ENCODE data around the gene CD151.

The CD151 gene

GRCh38 chr11:815675-816432 lies 16.9 kb upstream of the CD151 start:
- DNase-seq (ENCODE audit: low read depth), result no peak

DNA sequence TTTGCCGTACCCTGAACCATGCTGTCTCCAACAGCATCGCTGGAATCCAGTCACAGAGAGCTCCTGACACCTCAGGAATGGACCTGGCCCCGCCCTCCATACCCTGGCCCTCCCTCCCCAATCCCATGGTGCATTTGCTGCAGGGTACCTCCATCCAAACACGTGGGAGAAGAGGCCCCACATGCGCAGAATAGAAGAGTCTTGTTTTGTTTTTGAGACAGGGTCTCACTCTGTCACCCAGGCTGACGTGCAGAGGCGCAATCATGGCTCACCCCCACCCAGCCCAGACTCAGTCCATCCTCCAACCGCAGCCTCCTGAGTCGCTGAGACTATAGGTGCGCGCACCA lies 16.3 kb upstream of the CD151 start:
- no peak for DNase-seq (ENCODE audit: low read depth)

DNA sequence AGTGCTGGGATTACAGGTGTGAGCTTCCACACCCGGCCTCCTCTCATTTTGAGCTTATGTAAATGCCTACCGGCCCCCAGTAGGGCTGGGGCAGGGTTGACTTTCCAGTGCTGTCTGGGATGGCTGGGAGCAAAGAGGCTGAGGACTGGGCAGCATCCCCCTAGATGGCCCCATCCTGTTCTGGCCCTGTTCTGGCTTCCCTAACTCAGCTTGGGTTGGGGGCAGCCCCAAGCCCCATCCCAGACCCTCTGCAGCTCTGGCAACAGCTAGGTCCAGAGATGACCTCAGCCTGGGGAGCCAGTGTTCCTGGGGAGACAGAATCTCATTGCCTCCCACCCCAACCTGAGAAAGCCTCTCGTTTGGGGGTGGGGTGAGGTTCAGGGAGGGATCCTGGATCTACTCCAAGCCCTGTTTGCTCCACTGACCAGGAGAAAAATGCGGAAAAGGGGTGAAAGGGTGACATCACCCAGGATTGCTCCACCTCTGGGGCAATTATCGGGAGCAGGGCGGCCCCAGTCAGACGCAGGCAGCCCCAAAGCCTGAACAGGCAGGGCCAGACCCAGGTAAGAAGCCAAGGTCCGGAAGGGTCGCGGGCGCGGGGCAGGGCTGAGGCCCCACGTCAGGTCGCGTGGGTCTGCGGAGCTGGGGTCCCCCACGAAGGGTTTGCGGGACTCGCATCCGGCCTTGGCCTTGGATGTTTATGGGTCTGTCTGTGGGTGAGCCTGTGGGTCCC lies 14.2 kb upstream of the CD151 start, which contains the start of gene PNPLA2:
TSS of gene PNPLA2 (plus strand) at position 519 of the 733 bp plus-strand sequence. CDS start 805 bp downstream, outside the sequence.
- no peak for DNase-seq (ENCODE audit: low read depth)

DNA sequence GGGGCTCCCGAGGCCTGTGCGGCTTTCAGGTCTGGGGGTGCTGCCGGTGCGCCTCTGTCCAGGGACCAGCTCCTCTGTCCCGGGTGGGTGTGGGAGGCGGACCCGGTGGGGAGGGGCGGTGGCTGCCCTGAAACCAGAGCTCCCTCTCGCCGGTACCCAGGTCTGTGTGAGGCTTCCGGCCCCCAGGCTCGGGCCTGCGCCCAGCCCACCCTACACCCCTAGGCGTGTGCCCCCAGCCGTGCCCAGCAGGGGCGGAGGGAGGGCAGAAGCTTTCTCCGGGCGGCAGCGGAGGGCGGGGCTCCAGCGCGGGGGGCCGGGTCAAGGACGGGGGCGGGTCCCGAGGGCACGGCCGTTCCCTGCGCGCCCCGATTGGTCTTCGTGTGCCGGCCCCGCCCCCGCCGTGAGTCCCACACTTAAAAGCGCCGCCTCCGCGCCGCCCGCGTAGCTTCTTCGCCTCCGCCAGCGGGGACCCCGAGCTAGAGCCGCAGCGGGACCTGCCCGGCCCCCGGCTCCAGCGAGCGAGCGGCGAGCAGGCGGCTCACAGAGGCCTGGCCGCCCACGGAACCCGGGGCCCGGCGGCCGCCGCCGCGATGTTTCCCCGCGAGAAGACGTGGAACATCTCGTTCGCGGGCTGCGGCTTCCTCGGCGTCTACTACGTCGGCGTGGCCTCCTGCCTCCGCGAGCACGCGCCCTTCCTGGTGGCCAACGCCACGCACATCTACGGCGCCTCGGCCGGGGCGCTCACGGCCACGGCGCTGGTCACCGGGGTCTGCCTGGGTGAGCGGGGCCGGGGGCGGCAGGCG lies 13.4 kb upstream of the CD151 start:
- no peak for DNase-seq (ENCODE audit: low read depth)

DNA sequence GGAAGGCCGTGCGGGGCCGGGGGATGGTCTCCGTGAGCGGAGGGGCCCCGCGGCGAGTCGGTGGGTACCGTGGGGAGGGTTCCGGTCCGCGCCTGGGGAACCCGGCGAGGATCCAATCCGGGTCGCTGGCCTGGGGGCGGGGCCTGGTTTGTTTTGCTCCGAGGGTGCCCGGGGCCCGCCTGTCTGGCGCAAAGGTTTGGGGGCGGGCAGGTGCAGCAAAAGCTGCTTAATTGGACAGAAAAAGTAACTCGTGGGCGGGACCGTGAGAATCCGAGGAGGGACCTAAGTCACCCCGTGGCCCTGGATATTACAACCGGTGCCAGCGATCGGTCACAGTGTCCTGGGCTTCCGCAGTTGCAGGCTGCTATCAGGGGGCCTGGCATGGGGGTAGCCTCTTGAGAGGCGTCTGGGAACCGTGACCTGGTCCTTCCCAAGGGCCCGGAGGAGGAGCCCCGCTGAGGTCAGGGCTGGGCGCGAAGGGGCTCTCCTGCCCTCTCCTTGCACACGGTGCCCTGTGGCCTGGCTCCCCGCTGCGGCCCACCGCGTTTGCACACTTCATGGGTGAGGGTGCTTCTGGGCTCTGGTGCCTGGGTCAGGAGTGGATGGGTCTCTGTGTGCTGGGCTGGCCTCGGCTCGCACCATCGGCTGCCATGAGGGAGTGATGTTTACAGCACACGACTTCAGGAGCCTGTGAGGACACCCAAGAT lies 12.7 kb upstream of the CD151 start:
- no peak for DNase-seq (ENCODE audit: low read depth)

- DNase-seq (ENCODE audit: low read depth), result no peak
These were observed 11.9 kb upstream of the CD151 start for GRCh38 chr11:820655-821511.

DNA sequence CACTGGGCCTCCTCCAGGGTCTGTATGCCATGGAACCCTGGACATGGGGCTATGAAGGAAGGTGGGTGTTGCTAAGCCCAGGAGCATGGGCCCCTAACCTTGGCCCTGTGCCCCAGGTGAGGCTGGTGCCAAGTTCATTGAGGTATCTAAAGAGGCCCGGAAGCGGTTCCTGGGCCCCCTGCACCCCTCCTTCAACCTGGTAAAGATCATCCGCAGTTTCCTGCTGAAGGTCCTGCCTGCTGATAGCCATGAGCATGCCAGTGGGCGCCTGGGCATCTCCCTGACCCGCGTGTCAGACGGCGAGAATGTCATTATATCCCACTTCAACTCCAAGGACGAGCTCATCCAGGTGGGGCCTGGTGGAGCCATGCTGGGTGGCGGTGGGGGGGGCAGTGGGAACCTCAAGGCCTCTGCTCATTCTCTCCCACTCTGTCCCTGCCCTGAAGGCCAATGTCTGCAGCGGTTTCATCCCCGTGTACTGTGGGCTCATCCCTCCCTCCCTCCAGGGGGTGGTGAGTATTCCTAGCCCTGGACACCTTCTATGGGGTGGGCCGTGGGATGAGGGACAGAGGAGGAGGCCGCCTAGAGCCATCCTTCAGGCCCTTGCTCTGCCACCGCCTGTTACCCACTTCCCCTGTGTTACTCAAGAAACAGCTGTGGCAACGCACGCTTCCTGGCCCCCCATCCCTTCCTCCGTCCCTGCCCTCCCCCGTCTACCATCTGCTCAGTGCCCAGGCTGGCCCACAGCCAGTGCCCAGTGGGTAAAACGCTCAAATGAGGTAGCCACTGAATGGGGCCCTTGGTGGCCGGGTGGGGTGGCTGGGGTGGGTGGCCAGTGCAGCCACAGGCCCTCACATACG lies 11.0 kb upstream of the CD151 start:
- DNase-seq (ENCODE audit: low read depth), result no peak

DNA sequence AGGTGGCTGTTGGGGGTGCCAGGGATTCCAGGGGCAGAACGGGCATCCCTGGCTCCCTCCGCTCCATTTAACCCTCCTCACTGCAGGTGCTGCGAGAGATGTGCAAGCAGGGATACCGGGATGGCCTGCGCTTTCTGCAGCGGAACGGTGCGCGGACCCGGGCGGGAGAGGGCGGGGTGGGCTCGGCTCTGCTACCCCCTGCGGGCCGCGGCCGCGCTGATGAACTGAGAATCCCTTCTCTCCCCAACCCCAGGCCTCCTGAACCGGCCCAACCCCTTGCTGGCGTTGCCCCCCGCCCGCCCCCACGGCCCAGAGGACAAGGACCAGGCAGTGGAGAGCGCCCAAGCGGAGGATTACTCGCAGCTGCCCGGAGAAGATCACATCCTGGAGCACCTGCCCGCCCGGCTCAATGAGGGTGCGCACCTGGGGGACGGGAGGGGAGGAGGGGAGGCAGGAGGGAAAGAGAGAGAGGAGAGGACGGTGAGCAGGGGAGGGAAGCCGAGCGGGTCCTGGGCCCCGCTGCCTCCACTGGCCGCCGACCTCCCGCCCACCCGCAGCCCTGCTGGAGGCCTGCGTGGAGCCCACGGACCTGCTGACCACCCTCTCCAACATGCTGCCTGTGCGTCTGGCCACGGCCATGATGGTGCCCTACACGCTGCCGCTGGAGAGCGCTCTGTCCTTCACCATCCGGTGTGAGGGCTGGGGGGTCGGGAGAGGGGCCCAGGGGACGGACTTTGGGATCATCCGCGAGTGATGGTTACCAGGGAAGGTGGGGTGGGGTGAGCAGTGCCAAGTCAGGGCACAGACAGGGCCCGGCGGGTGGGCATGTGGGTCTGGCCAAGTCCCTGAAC lies 9.1 kb upstream of the CD151 start:
- no peak for DNase-seq (ENCODE audit: low read depth)

GRCh38 chr11:824292-824880 lies 8.4 kb upstream of the CD151 start:
- DNase-seq (ENCODE audit: low read depth), result no peak

DNA sequence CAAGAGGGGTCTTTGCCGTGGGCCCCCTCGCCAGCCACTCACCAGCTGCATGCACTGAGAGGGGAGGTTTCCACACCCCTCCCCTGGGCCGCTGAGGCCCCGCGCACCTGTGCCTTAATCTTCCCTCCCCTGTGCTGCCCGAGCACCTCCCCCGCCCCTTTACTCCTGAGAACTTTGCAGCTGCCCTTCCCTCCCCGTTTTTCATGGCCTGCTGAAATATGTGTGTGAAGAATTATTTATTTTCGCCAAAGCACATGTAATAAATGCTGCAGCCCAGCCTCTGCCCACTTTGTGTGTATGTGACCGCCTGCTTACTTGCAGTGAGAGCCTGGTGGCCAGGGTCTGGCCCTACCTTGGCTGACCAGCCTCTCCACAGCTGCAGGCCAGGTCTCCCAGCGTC lies 7.8 kb upstream of the CD151 start:
- DNase-seq (ENCODE audit: low read depth), result no peak

DNA sequence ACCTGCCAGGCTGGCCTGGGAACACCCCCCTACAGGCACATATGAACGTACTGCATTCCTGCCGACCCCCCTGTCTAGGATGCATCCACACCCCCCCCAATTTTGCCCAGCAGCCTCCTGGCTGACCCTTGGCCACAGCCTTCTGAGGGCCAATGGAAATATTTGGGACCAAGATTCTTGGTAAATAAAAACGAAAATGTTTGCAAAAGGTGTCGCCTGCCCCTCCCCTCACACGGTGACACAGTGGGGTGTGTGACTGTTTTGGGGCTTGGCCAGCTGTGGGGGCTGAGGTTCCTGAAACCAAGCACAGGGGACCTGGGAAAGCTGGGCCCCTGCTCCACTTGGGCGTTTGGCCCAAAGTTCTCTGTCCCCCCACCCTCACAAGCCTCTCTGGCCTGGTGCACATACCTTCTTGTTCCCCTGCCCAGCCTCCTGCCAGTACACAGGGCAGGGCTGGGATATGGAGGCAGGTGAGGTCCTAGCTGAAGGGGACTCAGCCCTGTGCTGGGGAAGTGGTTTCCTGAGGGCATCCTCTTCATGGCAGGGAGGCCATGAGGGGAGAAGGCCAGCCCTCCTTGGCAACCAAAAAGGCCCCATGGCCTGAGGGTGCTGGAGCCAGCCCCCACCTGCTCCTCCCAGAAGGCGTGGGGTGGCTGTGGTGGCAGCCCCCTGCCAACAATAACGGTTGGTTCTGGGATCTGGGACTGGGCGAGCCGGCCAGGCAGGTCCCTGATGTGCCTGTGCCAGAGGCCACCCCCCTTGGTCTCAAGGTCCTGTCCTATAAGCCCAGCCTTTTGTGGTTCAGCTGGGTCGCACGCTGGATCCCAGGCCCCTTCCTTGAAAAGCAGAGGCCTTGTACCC lies 7.2 kb upstream of the CD151 start:
- DNase-seq (ENCODE audit: low read depth), result no peak

GRCh38 chr11:826227-826621 lies 6.5 kb upstream of the CD151 start:
- DNase-seq (ENCODE audit: low read depth), result no peak

DNA sequence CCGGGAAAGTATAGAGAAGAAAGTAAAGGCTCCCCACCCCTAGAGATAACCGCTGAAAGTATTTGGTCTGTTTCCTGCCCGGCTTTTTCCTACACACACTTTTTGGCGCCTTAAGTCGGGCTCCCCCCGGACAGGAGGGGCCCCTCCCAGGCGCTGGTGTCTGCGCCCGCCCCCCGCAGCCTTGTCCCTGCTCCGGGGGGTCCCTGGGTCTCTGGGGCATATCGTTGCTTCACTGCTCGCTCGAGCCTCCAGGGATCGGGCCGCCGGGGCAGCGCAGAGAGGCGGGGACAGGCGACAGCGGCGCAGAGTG lies 6.0 kb upstream of the CD151 start:
- no peak for DNase-seq (ENCODE audit: low read depth)

GRCh38 chr11:827146-827896 lies 5.4 kb upstream of the CD151 start:
- no peak for DNase-seq (ENCODE audit: low read depth)

DNA sequence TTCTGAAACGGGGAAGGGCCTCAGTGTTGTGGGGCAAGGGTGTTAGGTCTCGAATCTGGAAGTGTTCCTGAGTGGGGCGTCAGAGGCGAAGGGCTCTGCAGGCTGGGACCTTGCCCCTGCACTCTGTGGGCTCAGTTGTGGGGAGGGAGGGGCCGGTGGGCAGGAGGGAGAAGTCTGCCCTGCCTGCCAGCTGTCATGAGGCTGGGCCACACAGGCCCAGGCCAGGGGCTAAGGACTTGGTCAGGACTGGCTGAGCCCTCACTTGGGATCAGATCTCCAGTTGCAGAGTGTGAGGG lies 4.9 kb upstream of the CD151 start, which contains the start of gene CRACR2B:
TSS of gene CRACR2B (plus strand) at position 23 of the 296 bp plus-strand sequence. CDS start 689 bp downstream, outside the sequence.
- no peak for DNase-seq (ENCODE audit: low read depth)

DNA sequence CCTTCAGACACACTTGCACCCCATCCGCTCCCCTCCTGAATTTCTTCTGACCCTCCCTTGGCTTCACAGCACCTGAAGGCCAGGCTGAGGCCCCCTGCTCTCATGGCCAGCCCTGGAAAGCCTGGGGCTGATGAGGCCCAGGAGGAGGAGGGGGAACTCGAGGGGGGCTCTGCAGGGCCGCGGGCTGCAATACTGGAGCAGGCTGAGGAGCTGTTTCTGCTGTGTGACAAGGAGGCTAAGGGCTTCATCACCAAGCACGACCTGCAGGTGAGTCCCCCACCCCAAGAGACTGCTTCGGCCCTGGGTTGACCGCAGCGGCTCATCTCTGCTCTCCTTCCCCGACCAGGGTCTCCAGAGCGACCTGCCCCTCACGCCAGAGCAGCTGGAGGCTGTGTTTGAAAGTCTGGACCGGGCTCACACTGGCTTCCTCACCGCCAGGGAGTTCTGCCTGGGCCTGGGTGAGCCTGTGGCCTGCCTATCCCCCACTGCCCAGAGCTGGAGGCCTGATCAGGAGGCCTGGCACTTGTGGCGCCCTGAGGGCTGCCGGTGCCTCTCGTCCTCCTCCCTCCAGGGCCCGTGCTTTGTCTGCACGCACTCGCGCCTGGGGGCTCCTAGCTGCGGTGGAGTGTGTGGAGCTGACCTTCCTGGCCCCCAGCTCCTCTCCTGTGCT lies 4.1 kb upstream of the CD151 start:
- DNase-seq (ENCODE audit: low read depth), result no peak
